Mucosa of descending colon (tissue), 3 donors: ENCODE measurements around the gene EFNA5. TPM values are rescaled to one million over a fixed set of nuclear protein-coding genes. Genes with fewer than 3 reads are reported as not detected.

Source experiments
- ATAC-seq: fragments of 200-7000 bp; cut with Tn5 transposase; one replicate; pipeline ENCODE4 v1.9.1; 2020; ENCODE audit warnings: mild to moderate bottlenecking, moderate library complexity
- DNase-seq, 3 donors: peaks; one replicate each; pipeline ENCODE4 v3.0.0-alpha.2; 2020
- H3K36me3 ChIP-seq: fragments of 200-600 bp; one replicate; pipeline ENCODE4 v1.8.0; 2021; ENCODE audit warnings: low read depth, mild to moderate bottlenecking
- H3K4me1 ChIP-seq: fragments of 200-600 bp; one replicate; pipeline ENCODE4 v1.8.0; 2021; ENCODE audit warnings: low read depth, mild to moderate bottlenecking
- H3K4me3 ChIP-seq: fragments of 200-600 bp; one replicate; pipeline ENCODE4 v1.8.0; 2021; ENCODE audit warnings: mild to moderate bottlenecking
- H3K9me3 ChIP-seq: fragments of 200-600 bp; one replicate; pipeline ENCODE4 v1.8.0; 2021; ENCODE audit warnings: mild to moderate bottlenecking
- intact Hi-C, 2 donors: fragments of 100-400 bp; cut with DNase I in 1 of 2; cut with micrococcal nuclease in 1 of 2; formaldehyde crosslinking; loops; one replicate each; pipeline versions ENCODE4 v1.11.0 to v1.11.1; 2022; cut with DNase I, micrococcal nuclease
- total RNA-seq, 3 donors: library from RNA; stranded (reverse); fragmentation: NEBNext Ultra II Directional in 2 of 3; extraction: Animal tissue kit (Norgen Biotek cat#: 25700) in 2 of 3; gene quantifications; one replicate each; pipeline versions ENCODE4 v1.2.1 to v1.2.4, GENCODE V29; 2021 to 2023
- TF ChIP-seq, protein P1 (sequence below): fragments of 200-600 bp; IDR thresholded peaks from one replicate; pipeline ENCODE4 v1.8.0; 2022; ENCODE audit warnings: antibody characterized with exemption, mild to moderate bottlenecking
- donor health status: DM: no; HTN: no; CAD: no; lungs with moderate emphysema.
- donor health status: DM: no; HTN: no; CAD: no.
- donor health status: DM: no; HTN: yes; CAD: no.

EFNA5 gene
- total RNA-seq, 3 donors from 2014 or later: 12.7 to 14.4 (median 14.3) TPM

DNA sequence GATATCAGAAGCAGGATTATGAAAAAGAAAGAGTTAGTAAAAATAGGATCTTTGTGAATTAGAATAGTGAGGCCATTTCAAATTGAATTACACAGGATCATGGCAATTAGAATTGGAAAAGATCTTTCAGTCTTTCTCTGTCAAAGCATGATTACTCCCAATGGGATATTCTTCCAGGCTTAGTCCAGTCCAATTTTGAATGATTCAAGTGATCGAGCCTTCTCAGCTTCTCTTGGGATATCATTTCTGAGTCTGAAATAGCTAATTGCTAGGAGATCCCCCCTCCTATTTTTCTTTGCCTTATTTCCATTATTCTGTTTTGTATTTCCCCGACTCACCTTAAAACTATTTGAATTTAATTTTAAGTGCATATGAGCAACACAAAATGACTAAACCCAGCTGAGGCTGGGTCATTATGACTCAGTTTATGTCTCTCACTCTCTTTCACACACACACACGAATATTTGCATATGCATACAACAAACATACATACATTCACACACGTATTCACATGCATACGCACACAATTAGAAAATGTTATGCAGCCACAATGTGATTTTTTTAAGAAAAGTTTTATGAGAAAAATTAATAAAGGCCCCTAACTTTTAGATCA, 34.8 kb upstream of the EFNA5 start:
- no peak for DNase-seq
- intact Hi-C loops: no loop called here
- Histone ChIP-seq H3K9me3 (peaks cover 4% of the 10 kb centered on the region), H3K36me3 (no peaks in the 10 kb centered on the region), H3K4me1 (no peaks in the 10 kb centered on the region), H3K4me3 (no peak overlapping the region)
- TF ChIP-seq, protein P1, sequence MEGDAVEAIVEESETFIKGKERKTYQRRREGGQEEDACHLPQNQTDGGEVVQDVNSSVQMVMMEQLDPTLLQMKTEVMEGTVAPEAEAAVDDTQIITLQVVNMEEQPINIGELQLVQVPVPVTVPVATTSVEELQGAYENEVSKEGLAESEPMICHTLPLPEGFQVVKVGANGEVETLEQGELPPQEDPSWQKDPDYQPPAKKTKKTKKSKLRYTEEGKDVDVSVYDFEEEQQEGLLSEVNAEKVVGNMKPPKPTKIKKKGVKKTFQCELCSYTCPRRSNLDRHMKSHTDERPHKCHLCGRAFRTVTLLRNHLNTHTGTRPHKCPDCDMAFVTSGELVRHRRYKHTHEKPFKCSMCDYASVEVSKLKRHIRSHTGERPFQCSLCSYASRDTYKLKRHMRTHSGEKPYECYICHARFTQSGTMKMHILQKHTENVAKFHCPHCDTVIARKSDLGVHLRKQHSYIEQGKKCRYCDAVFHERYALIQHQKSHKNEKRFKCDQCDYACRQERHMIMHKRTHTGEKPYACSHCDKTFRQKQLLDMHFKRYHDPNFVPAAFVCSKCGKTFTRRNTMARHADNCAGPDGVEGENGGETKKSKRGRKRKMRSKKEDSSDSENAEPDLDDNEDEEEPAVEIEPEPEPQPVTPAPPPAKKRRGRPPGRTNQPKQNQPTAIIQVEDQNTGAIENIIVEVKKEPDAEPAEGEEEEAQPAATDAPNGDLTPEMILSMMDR: no peak
- no peak for ATAC-seq

DNA sequence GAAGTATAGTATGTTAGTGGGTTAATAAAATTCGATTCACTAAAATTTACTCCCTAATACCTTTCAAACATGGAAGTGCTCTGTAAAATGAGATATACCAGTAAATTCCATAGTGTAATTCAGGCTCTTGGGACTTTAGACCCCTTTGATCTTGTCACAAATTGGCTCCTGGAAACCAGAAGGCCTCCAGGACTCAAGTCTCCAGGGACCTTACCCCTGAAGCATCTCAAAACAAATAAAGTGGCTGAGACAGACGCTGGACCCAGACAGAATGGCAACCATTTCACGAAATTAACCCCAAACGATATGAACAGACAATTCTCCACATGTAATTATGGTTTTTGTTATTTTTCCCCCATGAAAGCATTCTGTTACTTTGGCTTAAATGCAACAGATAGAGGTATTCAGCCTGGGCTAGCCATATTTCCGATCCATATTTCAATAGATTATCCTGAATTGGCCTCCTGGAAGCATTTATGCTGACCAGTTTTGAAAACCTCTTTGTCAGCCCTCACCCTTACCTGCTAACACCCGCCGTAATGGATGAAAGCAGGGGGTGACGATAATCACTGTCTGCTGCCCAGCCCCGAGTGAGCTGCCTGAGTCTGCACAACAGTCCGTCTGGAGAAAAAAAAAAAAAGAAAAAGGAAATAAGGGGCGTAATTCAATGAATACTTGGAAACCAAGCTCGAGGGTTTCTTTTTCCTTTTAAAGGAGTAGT, 34.1 kb upstream of the EFNA5 start:
- DNase-seq (no peak), ATAC-seq (no peak)
- H3K4me3 ChIP-seq: no peak overlapping the region
- H3K36me3 ChIP-seq: no peaks in the 10 kb centered on the region
- no peaks in the 10 kb centered on the region for H3K4me1 ChIP-seq
- intact Hi-C loops: no loop called here
- peaks cover 4% of the 10 kb centered on the region for H3K9me3 ChIP-seq
- TF ChIP-seq, protein P1: no peak

DNA sequence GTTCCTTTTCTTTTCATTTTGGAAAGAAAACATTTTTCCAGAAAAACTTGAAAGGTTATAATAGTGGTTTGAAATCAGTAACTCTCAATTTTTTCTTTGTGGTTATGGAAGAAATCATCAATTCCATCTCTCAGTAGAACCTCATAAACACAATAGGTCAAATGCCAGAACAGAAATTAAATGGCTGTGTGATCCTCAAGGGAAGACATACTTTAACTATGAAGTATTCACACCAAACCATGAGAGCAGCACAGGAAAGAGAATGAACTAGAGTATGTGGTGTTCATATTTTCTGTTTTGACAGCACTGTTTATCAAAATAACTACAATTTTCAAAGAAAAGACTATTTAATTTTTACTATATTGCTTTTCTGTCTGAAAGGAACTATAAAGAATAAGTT, 29.7 kb upstream of the EFNA5 start:
- no peaks in the 10 kb centered on the region for H3K9me3 ChIP-seq
- H3K4me3 ChIP-seq: no peak overlapping the region
- ATAC-seq (no peak), DNase-seq (no peak)
- H3K4me1 ChIP-seq: no peaks in the 10 kb centered on the region
- intact Hi-C loops: no loop called here
- no peaks in the 10 kb centered on the region for H3K36me3 ChIP-seq
- TF ChIP-seq, protein P1: no peak

DNA sequence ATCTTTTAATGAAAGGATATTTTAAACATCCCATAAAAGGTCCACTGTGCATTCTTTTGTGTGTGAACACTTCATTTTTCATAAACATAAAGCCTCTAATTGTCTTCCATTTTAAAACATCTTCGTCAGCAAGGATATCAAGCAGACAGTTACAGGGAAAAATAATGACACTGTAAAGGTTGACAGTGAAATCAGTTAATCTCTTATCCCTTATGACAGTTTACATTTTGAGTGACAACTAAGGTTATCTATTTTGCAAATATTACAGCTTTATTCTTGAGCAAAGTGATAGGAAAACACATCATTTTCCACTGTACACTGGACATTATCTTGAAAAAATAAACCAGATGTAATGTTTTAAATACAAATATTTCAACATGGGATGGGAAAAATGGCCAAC, 28.7 kb upstream of the EFNA5 start:
- Histone ChIP-seq H3K4me3 (no peak overlapping the region), H3K36me3 (no peaks in the 10 kb centered on the region), H3K9me3 (no peaks in the 10 kb centered on the region), H3K4me1 (no peaks in the 10 kb centered on the region)
- intact Hi-C loops: no loop called here
- no peak for ATAC-seq
- TF ChIP-seq, protein P1: no peak
- no peak for DNase-seq

DNA sequence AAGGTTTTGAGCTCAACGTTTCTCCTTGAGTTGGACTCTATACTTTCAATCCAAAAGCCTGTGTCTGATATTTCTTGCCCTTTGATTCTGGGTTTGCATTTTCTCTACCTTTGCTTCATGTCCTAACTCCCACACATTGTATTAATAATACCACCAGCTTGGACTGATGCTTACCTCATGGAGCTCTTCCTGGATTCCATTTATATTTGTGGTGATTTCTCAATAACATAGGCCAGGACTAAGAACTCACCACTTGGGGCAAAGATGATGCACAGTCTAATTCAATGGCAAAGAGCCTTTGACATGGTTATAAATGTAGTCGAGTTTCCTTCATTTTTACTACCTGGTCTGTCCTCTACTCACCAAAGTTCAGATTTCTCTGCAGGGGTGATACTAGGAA, 27.5 kb upstream of the EFNA5 start:
- DNase-seq (no peak), ATAC-seq (no peak)
- Histone ChIP-seq H3K4me3 (no peak overlapping the region), H3K9me3 (no peaks in the 10 kb centered on the region), H3K36me3 (no peaks in the 10 kb centered on the region), H3K4me1 (no peaks in the 10 kb centered on the region)
- intact Hi-C loops: no loop called here
- TF ChIP-seq, protein P1: no peak
